Ovary (tissue), 9 donors: Measurements from ENCODE around the gene SPEG. TPM values are rescaled to one million over a fixed set of nuclear protein-coding genes. Genes with fewer than 3 reads are reported as not detected.
A peak's percentile ranks its signal among the peaks of the same experiment; 100 is the strongest.

Source experiments
- DNase-seq, 5 donors: peaks; one replicate each; pipeline ENCODE4 v3.0.0-alpha.2; 2019 to 2020
- H3K27ac ChIP-seq, 2 donors: fragments of 200-600 bp; one replicate each; pipeline versions ENCODE4 v1.5.1 to v1.8.0; 2019 to 2022
- H3K27me3 ChIP-seq: fragments of 200-600 bp; one replicate; pipeline ENCODE4 v1.8.0; 2022
- H3K36me3 ChIP-seq: fragments of 200-600 bp; sonication (generic); one replicate; pipeline ENCODE4 v1.5.1; 2019
- H3K4me1 ChIP-seq: one replicate; pipeline ENCODE4 v1.8.1; 2013; ENCODE audit warnings: mild to moderate bottlenecking, moderate library complexity; ENCODE audit not compliant: insufficient read depth
- H3K4me3 ChIP-seq: fragments of 200-600 bp; sonication (generic); one replicate; pipeline ENCODE4 v1.5.1; 2017
- H3K9me3 ChIP-seq, 2 donors: fragments of 200-600 bp in 1 of 2; sonication (generic) in 1 of 2; one replicate each; pipeline versions ENCODE4 v1.5.1 to v1.8.1; 2013 to 2019; ENCODE audit warnings: mild to moderate bottlenecking in 1 of 2, moderate library complexity in 1 of 2
- CTCF ChIP-seq, 3 donors: fragments of 450-650 bp in 2 of 3; fragments of 200-600 bp in 1 of 3; IDR thresholded peaks; one replicate each; pipeline versions ENCODE4 v1.5.1 to v1.8.0; 2016 to 2022; ENCODE audit warnings: antibody characterized with exemption in 3 of 3, mild to moderate bottlenecking in 1 of 3
- EP300 ChIP-seq: sonication (generic); formaldehyde crosslinking; IDR thresholded peaks from one replicate; pipeline ENCODE4 v1.6.1; 2017; ENCODE audit warnings: antibody characterized with exemption
- POLR2A ChIP-seq: fragments of 450-650 bp; IDR thresholded peaks from one replicate; pipeline ENCODE4 v1.6.1; 2017; ENCODE audit warnings: antibody characterized with exemption, mild to moderate bottlenecking, moderate library complexity
- WGBS, 3 donors: extraction: QIAGEN DNeasy Blood & Tissue Kit in 1 of 3; methylation state at CpG; one replicate each; pipeline versions ENCODE4 v1.1.5 to v1.1.7; 2013 to 2017; 5-methylcytosine and 5-hydroxymethylcytosine counted together
- intact Hi-C, 4 donors: fragments of 100-400 bp; cut with DNase I; formaldehyde crosslinking; loops; one replicate each; pipeline versions ENCODE4 v1.11.0 to v1.15.1; 2022 to 2023
- polyA plus RNA-seq, 2 donors: library from polyadenylated mRNA; stranded (reverse); fragments of 200-250 nt in 1 of 2; fragments of 350-450 nt in 1 of 2; fragmentation: Illumina TruSeq in 1 of 2; extraction: RNeasy Lipid Tissue Mini Kit (QIAGEN cat#74804) in 1 of 2; gene quantifications; one replicate each; pipeline ENCODE4 v1.2.3, GENCODE V29; 2013 to 2014
- total RNA-seq, 7 donors: library from RNA; depleted of rRNA in 2 of 7; stranded (reverse); fragments of >200 nt in 2 of 7; fragmentation: NEBNext Ultra II Directional in 3 of 7; extraction: Animal tissue kit (Norgen Biotek cat#: 25700) in 3 of 7; gene quantifications; one replicate each; pipeline versions ENCODE4 v1.1.0 to v1.2.4, GENCODE V29; 2016 to 2023
- donor health status: DM: no; HTN: no; CAD: no; lungs with moderate emphysema.
- donor health status: DM: no; HTN: no; CAD: no.
- donor health status: Bipolar disorder and iron deficiency.
- donor health status: DM: yes; HTN: yes; CAD: no.
- donor health status: DM: no; HTN: no; CAD: no.
- donor health status: DM: yes; HTN: yes; CAD: no.

The SPEG gene
- total and polyA plus RNA-seq, 9 donors, result 9.9 to 79.7 (median 29.6) TPM

- Histone ChIP-seq H3K4me3 (no peak overlapping the region), H3K4me1 (peaks cover 5% of the 10 kb centered on the region), H3K9me3 (no peaks in the 10 kb centered on the region), H3K27me3 (no peaks in the 10 kb centered on the region), H3K36me3 (no peaks in the 10 kb centered on the region), H3K27ac (peak overlapping the region in 1 of 2 donors; percentile 31)
- DNase-seq, result no peak
- WGBS, 3 donors, result 23 to 44% (median 27%) methylated on average over 3 of the region's 3 CpGs
- intact Hi-C loops, result no loop called here
- TF ChIP-seq CTCF (IDR thresholded peaks at IDR 0.05) (no peak), POLR2A (no peak)
Observed at GRCh38 chr2:219416235-219416602, 18.4 kb upstream of the SPEG start.

GRCh38 chr2:219416938-219417337 is 17.7 kb upstream of the SPEG start:
- peak overlapping the region; percentile 31 to 71 for H3K27ac ChIP-seq
- DNase-seq, result no peak
- intact Hi-C loops, result no loop called here
- no peaks in the 10 kb centered on the region for H3K27me3 ChIP-seq
- WGBS, 3 donors, result 82 to 88% (median 83%) methylated on average over 4 of the region's 4 CpGs
- H3K36me3 ChIP-seq, result no peaks in the 10 kb centered on the region
- no peaks in the 10 kb centered on the region for H3K9me3 ChIP-seq
- H3K4me1 ChIP-seq, result peaks cover 5% of the 10 kb centered on the region
- TF ChIP-seq EP300, result no peak
- no peak for TF ChIP-seq CTCF (IDR thresholded peaks at IDR 0.05)
- TF ChIP-seq POLR2A, result no peak
- no peak overlapping the region for H3K4me3 ChIP-seq

GRCh38 chr2:219417374-219417773 is 17.3 kb upstream of the SPEG start:
- Histone ChIP-seq H3K27me3 (no peaks in the 10 kb centered on the region), H3K36me3 (no peaks in the 10 kb centered on the region), H3K4me1 (peaks cover 5% of the 10 kb centered on the region), H3K9me3 (no peaks in the 10 kb centered on the region), H3K27ac (peak overlapping the region; percentile 62 to 71), H3K4me3 (no peak overlapping the region)
- TF ChIP-seq POLR2A (no peak), CTCF (IDR thresholded peaks at IDR 0.05) (no peak), EP300 (no peak)
- peak in 3 of 5 donors; percentile 40 to 57 (median 45) for DNase-seq
- 37 to 43% (median 39%) methylated on average over 7 to 9 of the region's 9 CpGs for WGBS, 3 donors
- intact Hi-C loops, result no loop called here

GRCh38 chr2:219418155-219419011 is 16.3 kb upstream of the SPEG start, which contains the start of gene DES:
Gene DES, plus strand, starts transcription at chr2:219418377. Its CDS starts 86 bp downstream, at chr2:219418463.
- Histone ChIP-seq H3K27ac (peak within 1 kb of the TSS; percentile 62 to 71), H3K4me1 (peaks cover 5% of the 10 kb centered on the region), H3K36me3 (no peaks in the 10 kb centered on the region), H3K27me3 (no peaks in the 10 kb centered on the region), H3K4me3 (peak within 1 kb of the TSS; percentile 43), H3K9me3 (no peaks in the 10 kb centered on the region)
- intact Hi-C loops, result no loop called here
- peak; percentile 68 to 85 (median 81) for DNase-seq
- 4 to 15% (median 7%) methylated on average over 56 to 98 of the region's 98 CpGs for WGBS, 3 donors
- TF ChIP-seq POLR2A (peak; percentile 20), EP300 (no peak), CTCF (IDR thresholded peaks at IDR 0.05) (no peak)
